A549 (cell line): ENCODE measurements around the gene NECTIN1. TPM values are rescaled to one million over a fixed set of nuclear protein-coding genes. Genes with fewer than 3 reads are reported as not detected.

ENCODE experiments used
- ATAC-seq, 2 experiments: fragments of 200-7000 bp in 1 of 2; fragments of >200 bp in 1 of 2; cut with Nextera tagmentation in 1 of 2; cut with Tn5 transposase in 1 of 2; 3 replicates each; pipeline versions ENCODE4 v1.8.0 to v1.9.1; 2018 to 2020; ENCODE audit warnings: mild to moderate bottlenecking in 1 of 2, moderate library complexity in 1 of 2
- CTCF ChIA-PET: fragments of 300-600 bp; sonication (Branson Sonifier 250); formaldehyde crosslinking; extraction: SDS; loops from one replicate; lab custom pipeline; 2021; ENCODE audit warnings: antibody characterized with exemption, inconsistent platforms; lab: Yijun Ruan, JAX
- POLR2A ChIA-PET: fragments of 350-600 bp; formaldehyde crosslinking; extraction: SDS; loops from one replicate; lab custom pipeline; 2021; ENCODE audit warnings: antibody characterized with exemption, inconsistent platforms; lab: Yijun Ruan, JAX
- DNase-seq, 2 experiments: peaks; one replicate each; pipeline versions ENCODE4 v3.0.0 to v3.0.0-alpha.2; 2011 to 2016; ENCODE audit warnings: low read depth in 1 of 2, low spot score in 1 of 2
- FAIRE-seq: peaks from 2 replicates; lab custom pipeline; 2011; peaks lifted over from hg19 to GRCh38; lab: Jason Lieb, UNC
- H3K27ac ChIP-seq, 2 experiments: fragments of >200 bp; sonication (Bioruptor Twin); formaldehyde crosslinking; 3 replicates each; pipeline ENCODE4 v1.5.1; 2016 to 2017
- H3K4me1 ChIP-seq: fragments of >200 bp; sonication (Bioruptor Twin); formaldehyde crosslinking; 3 replicates; pipeline ENCODE4 v1.6.1; 2016
- H3K4me2 ChIP-seq: fragments of >200 bp; sonication (Bioruptor Twin); formaldehyde crosslinking; 3 replicates; pipeline ENCODE4 v1.6.1; 2016
- H3K4me3 ChIP-seq: fragments of >200 bp; sonication (Bioruptor Twin); formaldehyde crosslinking; 3 replicates; pipeline ENCODE4 v1.5.1; 2016
- H3K9me3 ChIP-seq: fragments of >200 bp; sonication (Bioruptor Twin); formaldehyde crosslinking; 3 replicates; pipeline ENCODE4 v1.6.1; 2016
- CEBPB ChIP-seq, 2 experiments: fragments of >200 bp in 1 of 2; sonication (Bioruptor Twin) in 1 of 2; formaldehyde crosslinking in 1 of 2; IDR thresholded peaks; 2 replicates each; pipeline ENCODE4 v1.6.1; 2012 to 2016
- CHD2 ChIP-seq: fragments of 150-350 bp; IDR thresholded peaks from 2 replicates; pipeline ENCODE4 v1.6.1; 2014; ENCODE audit warnings: low read length; ENCODE audit not compliant: partially characterized antibody
- EP300 ChIP-seq, 2 experiments: fragments of >200 bp; sonication (Bioruptor Twin); formaldehyde crosslinking; IDR thresholded peaks; 2 replicates in 1 of 2; 3 replicates in 1 of 2; pipeline ENCODE4 v1.6.1; 2016 to 2017
- HOXB13 ChIP-seq: fragments of 250-450 bp; sonication (Bioruptor Pico); IDR thresholded peaks from 2 replicates; pipeline ENCODE4 v1.5.0; 2020; ENCODE audit warnings: low read depth, mild to moderate bottlenecking, moderate library complexity
- KDM1A ChIP-seq: fragments of 200-600 bp; sonication (generic); IDR thresholded peaks from 2 replicates; pipeline ENCODE4 v1.6.1; 2016; ENCODE audit warnings: low read depth, mild to moderate bottlenecking
- NFE2L2 ChIP-seq: fragments of 150-350 bp; conservative IDR thresholded peaks from 2 replicates; pipeline ENCODE4 v1.6.1; 2014; ENCODE audit warnings: low read length
- POLR2A ChIP-seq: IDR thresholded peaks from 2 replicates; pipeline ENCODE4 v1.6.1; 2012; ENCODE audit warnings: mild to moderate bottlenecking, low read length
- POLR2AphosphoS2 ChIP-seq: conservative IDR thresholded peaks from 2 replicates; pipeline ENCODE4 v1.6.1; 2012; ENCODE audit warnings: low read length, improper control_type of control experiment, inconsistent platforms
- RCOR1 ChIP-seq: fragments of 150-350 bp; IDR thresholded peaks from 2 replicates; pipeline ENCODE4 v1.6.1; 2014; ENCODE audit warnings: antibody characterized with exemption, low read length, low read depth
- SREBF2 ChIP-seq: fragments of 450-650 bp; IDR thresholded peaks from 2 replicates; pipeline ENCODE4 v1.6.1; 2014; ENCODE audit warnings: mild to moderate bottlenecking, moderate library complexity
- ZC3H11A ChIP-seq: fragments of 450-650 bp; IDR thresholded peaks from 2 replicates; pipeline ENCODE4 v1.6.1; 2014; ENCODE audit warnings: antibody characterized with exemption, mild to moderate bottlenecking
- ZSCAN20 ChIP-seq: fragments of 250-450 bp; sonication (Bioruptor Pico); IDR thresholded peaks from 2 replicates; pipeline ENCODE4 v1.8.0; 2022; ENCODE audit warnings: mild to moderate bottlenecking, moderate library complexity
- WGBS: methylation state at CpG from one replicate; pipeline ENCODE4 v1.1.6; 2017; ENCODE audit errors: missing lambda C conversion rate; 5-methylcytosine and 5-hydroxymethylcytosine counted together
- polyA plus RNA-seq, 4 experiments: library from polyadenylated mRNA; depleted of rRNA in 3 of 4; stranded (reverse); fragments of >200 nt; fragmentation: RNase III in 1 of 4; extraction: RNeasy Plus Mini Kit Qiagen cat#74134 plus additional on column Dnase treatment in 1 of 4; gene quantifications; 2 replicates in 3 of 4; 3 replicates in 1 of 4; pipeline ENCODE4 v1.2.3, GENCODE V29; 2011 to 2017
- TF ChIP-seq, protein P1 (sequence below): fragments of 250-450 bp; sonication (Bioruptor Pico); IDR thresholded peaks from 2 replicates; pipeline ENCODE4 v1.5.0; 2020; ENCODE audit warnings: low read depth, mild to moderate bottlenecking, moderate library complexity
- TF ChIP-seq, protein P2 (sequence below): fragments of 150-350 bp; IDR thresholded peaks from 2 replicates; pipeline ENCODE4 v1.6.1; 2014; ENCODE audit warnings: low read depth, mild to moderate bottlenecking, low read length
- TF ChIP-seq, protein P3 (sequence below): IDR thresholded peaks from 2 replicates; pipeline ENCODE4 v1.6.1; 2012
- TF ChIP-seq, protein P4 (sequence below): fragments of >200 bp; sonication (Bioruptor Twin); formaldehyde crosslinking; IDR thresholded peaks from 2 replicates; pipeline ENCODE4 v1.6.1; 2016

The NECTIN1 gene
- polyA plus RNA-seq, 2 of the 4 experiments (the other 2 are of a cell fraction), result 2.2 to 5.5 TPM

DNA sequence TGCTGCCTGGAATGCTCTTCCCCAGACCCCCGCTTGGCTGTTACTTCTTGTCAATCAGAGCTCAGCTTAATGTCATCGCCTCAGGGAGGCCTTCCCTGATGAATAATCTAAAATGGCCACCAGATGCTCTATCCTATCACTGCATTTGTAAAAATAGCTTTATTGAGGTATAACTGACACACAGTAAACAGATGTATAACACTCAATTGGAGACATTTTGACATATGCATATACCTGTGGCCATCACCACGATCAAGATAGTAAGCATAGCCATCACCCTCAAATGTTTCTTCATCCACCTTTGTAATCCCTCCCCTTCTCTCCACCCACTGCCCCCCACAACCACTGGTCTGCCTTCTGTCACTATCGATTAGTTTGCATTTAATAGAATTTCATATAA lies 36.6 kb upstream of the NECTIN1 start:
- FAIRE-seq (no peak), DNase-seq (no peak), ATAC-seq (no peak)
- Histone ChIP-seq H3K4me3 (no peak overlapping the region), H3K27ac (no peak overlapping the region), H3K4me1 (no peaks in the 10 kb centered on the region), H3K4me2 (no peak overlapping the region), H3K9me3 (peaks cover 7% of the 10 kb centered on the region; the same call in 2 of the 3 replicates)
- POLR2A ChIA-PET, result no interaction called here
- TF ChIP-seq POLR2AphosphoS2, result no peak
- TF ChIP-seq CHD2, result no peak
- no peak for TF ChIP-seq KDM1A
- TF ChIP-seq POLR2A, result no peak
- TF ChIP-seq RCOR1, result no peak
- TF ChIP-seq, protein P1, sequence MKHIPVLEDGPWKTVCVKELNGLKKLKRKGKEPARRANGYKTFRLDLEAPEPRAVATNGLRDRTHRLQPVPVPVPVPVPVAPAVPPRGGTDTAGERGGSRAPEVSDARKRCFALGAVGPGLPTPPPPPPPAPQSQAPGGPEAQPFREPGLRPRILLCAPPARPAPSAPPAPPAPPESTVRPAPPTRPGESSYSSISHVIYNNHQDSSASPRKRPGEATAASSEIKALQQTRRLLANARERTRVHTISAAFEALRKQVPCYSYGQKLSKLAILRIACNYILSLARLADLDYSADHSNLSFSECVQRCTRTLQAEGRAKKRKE (CRISPR knock-in tag), result no peak
- TF ChIP-seq, protein P2, sequence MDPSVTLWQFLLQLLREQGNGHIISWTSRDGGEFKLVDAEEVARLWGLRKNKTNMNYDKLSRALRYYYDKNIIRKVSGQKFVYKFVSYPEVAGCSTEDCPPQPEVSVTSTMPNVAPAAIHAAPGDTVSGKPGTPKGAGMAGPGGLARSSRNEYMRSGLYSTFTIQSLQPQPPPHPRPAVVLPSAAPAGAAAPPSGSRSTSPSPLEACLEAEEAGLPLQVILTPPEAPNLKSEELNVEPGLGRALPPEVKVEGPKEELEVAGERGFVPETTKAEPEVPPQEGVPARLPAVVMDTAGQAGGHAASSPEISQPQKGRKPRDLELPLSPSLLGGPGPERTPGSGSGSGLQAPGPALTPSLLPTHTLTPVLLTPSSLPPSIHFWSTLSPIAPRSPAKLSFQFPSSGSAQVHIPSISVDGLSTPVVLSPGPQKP, result no peak
- TF ChIP-seq ZSCAN20 (CRISPR knock-in tag), result no peak
- CTCF ChIA-PET, result no interaction called here
- 4% methylated on average over 4 of the region's 4 CpGs for WGBS

- TF ChIP-seq EP300 (IDR thresholded peaks at IDR 0.05) (no peak), HOXB13 (CRISPR knock-in tag) (no peak), ZC3H11A (no peak), NFE2L2 (no peak)
- TF ChIP-seq, protein P3, sequence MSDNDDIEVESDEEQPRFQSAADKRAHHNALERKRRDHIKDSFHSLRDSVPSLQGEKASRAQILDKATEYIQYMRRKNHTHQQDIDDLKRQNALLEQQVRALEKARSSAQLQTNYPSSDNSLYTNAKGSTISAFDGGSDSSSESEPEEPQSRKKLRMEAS, result no peak
- TF ChIP-seq, protein P4, sequence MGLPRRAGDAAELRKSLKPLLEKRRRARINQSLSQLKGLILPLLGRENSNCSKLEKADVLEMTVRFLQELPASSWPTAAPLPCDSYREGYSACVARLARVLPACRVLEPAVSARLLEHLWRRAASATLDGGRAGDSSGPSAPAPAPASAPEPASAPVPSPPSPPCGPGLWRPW, result no peak
- TF ChIP-seq, all 56 proteins: peak for 0
- ATAC-seq, result peak in 1 of 2 experiments; percentile 42; a peak in 1 of 6 replicates
- 6% methylated on average over 3 of the region's 6 CpGs for WGBS
- no peak for DNase-seq
- no peak overlapping the region for H3K4me3 ChIP-seq
- H3K4me2 ChIP-seq, result no peak overlapping the region
- no peak for FAIRE-seq
- H3K27ac ChIP-seq, result no peak overlapping the region
- ChIA-PET POLR2A (no interaction called here), CTCF (interaction anchor here (1.2 kb wide), 1 partner anchor 35 kb away, joined by 3 read pairs; no protein-coding TSS in a partner anchor)
- peaks cover 7% of the 10 kb centered on the region; the same call in 2 of the 3 replicates for H3K9me3 ChIP-seq
- peaks cover 5% of the 10 kb centered on the region; the same call in 2 of the 3 replicates for H3K4me1 ChIP-seq
These were observed 35.3 kb upstream of the NECTIN1 start for GRCh38 chr11:119764108-119764868.

- peaks cover 7% of the 10 kb centered on the region; the same call in 2 of the 3 replicates for H3K9me3 ChIP-seq
- FAIRE-seq (no peak), DNase-seq (no peak), ATAC-seq (no peak)
- TF ChIP-seq, protein P4, result no peak
- no peak for TF ChIP-seq ZC3H11A
- TF ChIP-seq EP300 (IDR thresholded peaks at IDR 0.05), result no peak
- TF ChIP-seq SREBF2, result no peak
- no peak for TF ChIP-seq CEBPB (IDR thresholded peaks at IDR 0.05)
- POLR2A ChIA-PET, result no interaction called here
- CTCF ChIA-PET, result no interaction called here
- peaks cover 9% of the 10 kb centered on the region; the same call in 2 of the 3 replicates for H3K4me1 ChIP-seq
- no peak overlapping the region for H3K27ac ChIP-seq
- no peak overlapping the region for H3K4me3 ChIP-seq
- WGBS, result 36% methylated on average over 7 of the region's 11 CpGs
- H3K4me2 ChIP-seq, result no peak overlapping the region
These were observed 34.2 kb upstream of the NECTIN1 start for GRCh38 chr11:119763071-119763728.
